ENCODE results near the gene SGCD.

DNA sequence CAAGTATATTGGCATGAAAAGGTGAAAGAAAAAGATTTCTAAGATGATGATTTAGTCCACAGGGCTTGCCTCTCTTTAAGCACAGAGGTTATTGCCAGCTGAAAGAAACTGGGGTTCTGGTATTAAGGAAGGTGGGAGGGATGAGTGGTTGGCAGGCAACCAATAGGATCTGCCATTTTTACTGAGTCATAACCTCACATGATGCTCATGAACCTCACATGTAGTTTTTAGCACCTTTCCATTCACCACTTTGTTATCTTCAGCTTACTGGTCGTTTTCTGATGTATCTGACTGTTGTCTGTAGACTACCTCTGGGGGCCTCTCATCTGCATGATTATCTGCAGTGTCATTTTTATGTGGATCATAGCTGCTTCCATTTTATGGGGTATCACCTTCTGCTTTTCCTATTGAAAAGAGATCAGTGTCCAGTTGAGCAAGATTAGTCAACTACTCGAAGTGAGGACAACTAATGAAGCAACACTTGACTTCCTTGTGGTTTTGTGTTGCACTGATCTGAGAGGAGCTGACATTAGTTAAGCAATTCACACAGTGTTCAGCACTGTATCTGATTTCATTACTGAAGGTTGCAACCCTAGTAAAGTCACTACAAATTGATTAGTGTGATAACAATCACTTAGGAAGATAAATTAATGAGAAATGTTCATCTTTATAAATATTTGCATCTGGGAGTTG, 186.3 kb downstream of the SGCD start:
- TF ChIP-seq, protein P1, sequence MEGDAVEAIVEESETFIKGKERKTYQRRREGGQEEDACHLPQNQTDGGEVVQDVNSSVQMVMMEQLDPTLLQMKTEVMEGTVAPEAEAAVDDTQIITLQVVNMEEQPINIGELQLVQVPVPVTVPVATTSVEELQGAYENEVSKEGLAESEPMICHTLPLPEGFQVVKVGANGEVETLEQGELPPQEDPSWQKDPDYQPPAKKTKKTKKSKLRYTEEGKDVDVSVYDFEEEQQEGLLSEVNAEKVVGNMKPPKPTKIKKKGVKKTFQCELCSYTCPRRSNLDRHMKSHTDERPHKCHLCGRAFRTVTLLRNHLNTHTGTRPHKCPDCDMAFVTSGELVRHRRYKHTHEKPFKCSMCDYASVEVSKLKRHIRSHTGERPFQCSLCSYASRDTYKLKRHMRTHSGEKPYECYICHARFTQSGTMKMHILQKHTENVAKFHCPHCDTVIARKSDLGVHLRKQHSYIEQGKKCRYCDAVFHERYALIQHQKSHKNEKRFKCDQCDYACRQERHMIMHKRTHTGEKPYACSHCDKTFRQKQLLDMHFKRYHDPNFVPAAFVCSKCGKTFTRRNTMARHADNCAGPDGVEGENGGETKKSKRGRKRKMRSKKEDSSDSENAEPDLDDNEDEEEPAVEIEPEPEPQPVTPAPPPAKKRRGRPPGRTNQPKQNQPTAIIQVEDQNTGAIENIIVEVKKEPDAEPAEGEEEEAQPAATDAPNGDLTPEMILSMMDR (IDR thresholded peaks at IDR 0.05) = no peak
- no peak for TF ChIP-seq POLR2AphosphoS5 (IDR thresholded peaks at IDR 0.05)
